K562 (cell line): ENCODE measurements around the gene DAZAP1. TPM values are rescaled to one million over a fixed set of nuclear protein-coding genes. Genes with fewer than 3 reads are reported as not detected.
A peak's percentile ranks its signal among the peaks of the same experiment; 100 is the strongest.

Source experiments
- ATAC-seq: fragments of 200-7000 bp; cut with Tn5 transposase; 3 replicates; pipeline ENCODE4 v1.9.1; 2020; ENCODE audit warnings: moderate library complexity
- BruUV-seq: library from RNA; stranded (reverse); fragments of 400-500 nt; replicated peaks from 2 replicates; lab custom pipeline; 2021; lab: Mats Ljungman, UMichigan
- CTCF ChIA-PET: fragments of 300-600 bp; formaldehyde crosslinking; extraction: SDS; loops from one replicate; lab custom pipeline; 2021; ENCODE audit warnings: low intra/inter-chr PET ratio; lab: Yijun Ruan, JAX
- POLR2A ChIA-PET: fragments of 300-600, 350-650 bp; sonication (Branson Sonifier 250); formaldehyde crosslinking; extraction: SDS; loops from one replicate; lab custom pipeline; 2021; ENCODE audit warnings: antibody characterized with exemption, inconsistent platforms; lab: Yijun Ruan, JAX
- DNase-seq, 4 experiments: peaks; one replicate each; pipeline versions ENCODE4 v3.0.0 to v3.0.0-alpha.2; 2011 to 2018; ENCODE audit warnings: low spot score in 3 of 4, mixed read lengths in 3 of 4; ENCODE audit errors: extremely low read depth in 1 of 4
- FAIRE-seq: peaks from 2 replicates; lab custom pipeline; 2011; peaks lifted over from hg19 to GRCh38; lab: Jason Lieb, UNC
- H2AFZ ChIP-seq: 2 replicates; pipeline ENCODE4 v1.6.0; 2011; ENCODE audit warnings: low read depth, low read length, control low read depth, inconsistent platforms
- H3K27ac ChIP-seq: fragments of 200-600 bp; 3 replicates; pipeline ENCODE4 v1.8.0; 2011; ENCODE audit warnings: low read depth, mild to moderate bottlenecking, control low read depth, inconsistent platforms, low read length, moderate library complexity, mixed read lengths; ENCODE audit errors: extremely low read depth
- H3K27me3 ChIP-seq, 2 experiments: fragments of 300-600 bp in 1 of 2; 2 replicates in 1 of 2; 3 replicates in 1 of 2; pipeline versions ENCODE4 v1.6.0 to v1.8.0; 2011; ENCODE audit warnings: inconsistent platforms in 2 of 2, low read length in 2 of 2, mild to moderate bottlenecking in 1 of 2, mixed read lengths in 1 of 2, moderate library complexity in 1 of 2; ENCODE audit not compliant: control insufficient read depth in 2 of 2, insufficient read depth in 2 of 2
- H3K36me3 ChIP-seq: fragments of 300-600 bp; 3 replicates; pipeline ENCODE4 v1.8.0; 2011; ENCODE audit warnings: mild to moderate bottlenecking, low read length, inconsistent platforms; ENCODE audit not compliant: control insufficient read depth, insufficient read depth
- H3K4me1 ChIP-seq, 2 experiments: fragments of 200-600 bp in 1 of 2; replicated peaks in 1 of 2; 2 replicates in 1 of 2; 3 replicates in 1 of 2; pipeline versions ENCODE4 v1.5.1 to v1.8.0; 2011; ENCODE audit warnings: inconsistent platforms in 2 of 2, low read length in 2 of 2, mild to moderate bottlenecking in 1 of 2, mixed read lengths in 1 of 2, moderate library complexity in 1 of 2; ENCODE audit not compliant: control insufficient read depth in 2 of 2, insufficient read depth in 2 of 2
- H3K4me2 ChIP-seq: 2 replicates; pipeline ENCODE4 v1.6.1; 2011; ENCODE audit warnings: low read length, control low read depth, inconsistent platforms, mixed read lengths; ENCODE audit not compliant: insufficient read depth
- H3K4me3 ChIP-seq: fragments of 200-600 bp; sonication (generic), shearing (Covaris generic); 2 replicates; pipeline ENCODE4 v1.5.1; 2016; ENCODE audit warnings: control low read depth, inconsistent platforms
- H3K79me2 ChIP-seq: fragments of 200-600 bp; 3 replicates; pipeline ENCODE4 v1.8.0; 2011; ENCODE audit warnings: low read length, inconsistent platforms; ENCODE audit not compliant: control insufficient read depth, insufficient read depth
- H3K9ac ChIP-seq, 2 experiments: 2 replicates each; pipeline versions ENCODE4 v1.6.0 to v1.6.1; 2011; ENCODE audit warnings: low read depth in 2 of 2, low read length in 2 of 2, control low read depth in 1 of 2, inconsistent platforms in 1 of 2, mild to moderate bottlenecking in 1 of 2, mixed read lengths in 1 of 2; ENCODE audit not compliant: insufficient read depth in 1 of 2
- H3K9me1 ChIP-seq: one replicate; pipeline ENCODE4 v1.6.0; 2011; ENCODE audit warnings: inconsistent platforms, mild to moderate bottlenecking, low read length, moderate library complexity; ENCODE audit not compliant: control insufficient read depth, insufficient read depth
- H3K9me3 ChIP-seq: replicated peaks from 2 replicates; pipeline ENCODE4 v1.5.1; 2011; ENCODE audit warnings: low read depth, low read length, inconsistent platforms; ENCODE audit not compliant: control insufficient read depth, insufficient read depth
- H4K20me1 ChIP-seq: replicated peaks from 2 replicates; pipeline ENCODE4 v1.6.1; 2011; ENCODE audit warnings: low read length, inconsistent platforms, mixed read lengths; ENCODE audit not compliant: control insufficient read depth, insufficient read depth
- ATF3 ChIP-seq, 2 experiments: fragments of 450-650 bp in 1 of 2; sonication (generic) in 1 of 2; formaldehyde crosslinking in 1 of 2; IDR thresholded peaks in 1 of 2; conservative IDR thresholded peaks in 1 of 2; 2 replicates each; pipeline versions ENCODE4 v1.6.1 to v1.8.1; 2016 to 2023; ENCODE audit warnings: mild to moderate bottlenecking in 2 of 2, moderate library complexity in 2 of 2, inconsistent platforms in 1 of 2, missing genetic modification reagents in 1 of 2
- FOSL1 ChIP-seq: fragments of 200-800 bp; sonication (Bioruptor generic); conservative IDR thresholded peaks from 2 replicates; pipeline ENCODE4 v1.6.1; 2016; ENCODE audit warnings: missing genetic modification characterization, missing compliant biosample characterization
- HDGF ChIP-seq: fragments of 450-650 bp; IDR thresholded peaks from 2 replicates; pipeline ENCODE4 v1.6.1; 2016
- JUN ChIP-seq, 2 experiments: sonication (generic) in 1 of 2; formaldehyde crosslinking in 1 of 2; IDR thresholded peaks; 2 replicates each; pipeline versions ENCODE4 v1.6.1 to v1.8.0; 2012 to 2022; ENCODE audit warnings: borderline replicate concordance in 2 of 2, mild to moderate bottlenecking in 2 of 2, improper control_type of control experiment in 1 of 2, low read depth in 1 of 2, low read length in 1 of 2, missing genetic modification reagents in 1 of 2
- KDM2B ChIP-seq: fragments of 250-450 bp; sonication (Bioruptor Pico); IDR thresholded peaks from 2 replicates; pipeline ENCODE4 v1.8.0; 2021; ENCODE audit warnings: mild to moderate bottlenecking, moderate library complexity
- NFIC ChIP-seq: fragments of 450-650 bp; IDR thresholded peaks from 2 replicates; pipeline ENCODE4 v1.6.1; 2017; ENCODE audit warnings: mild to moderate bottlenecking, inconsistent platforms
- NFYB ChIP-seq: IDR thresholded peaks from 2 replicates; pipeline ENCODE4 v1.6.1; 2011; ENCODE audit warnings: mild to moderate bottlenecking, moderate library complexity; ENCODE audit not compliant: insufficient read length; ENCODE audit errors: extremely low read depth
- POLR2G ChIP-seq: fragments of 200-400 bp; formaldehyde crosslinking; IDR thresholded peaks from 2 replicates; pipeline ENCODE4 v1.6.1; 2017; ENCODE audit warnings: low read depth, mild to moderate bottlenecking, antibody characterized with exemption, low read length, moderate library complexity
- RB1 ChIP-seq: fragments of 450-650 bp; IDR thresholded peaks from 2 replicates; pipeline ENCODE4 v1.6.1; 2017; ENCODE audit warnings: low read depth, mild to moderate bottlenecking
- SREBF1 ChIP-seq: fragments of 150-350 bp; IDR thresholded peaks from 2 replicates; pipeline ENCODE4 v1.6.1; 2014; ENCODE audit warnings: antibody characterized with exemption, low read depth, low read length, borderline replicate concordance
- ZNF133 ChIP-seq: fragments of 250-450 bp; sonication (Bioruptor Pico); IDR thresholded peaks from 2 replicates; pipeline ENCODE4 v1.4.0; 2020; ENCODE audit warnings: mild to moderate bottlenecking
- WGBS: fragments of 100-300 bp; shearing (Covaris generic); methylation state at CpG from one replicate; pipeline ENCODE4 v1.1.6; 2016; ENCODE audit warnings: low coverage, mixed read lengths; ENCODE audit not compliant: insufficient coverage; ENCODE audit errors: missing lambda C conversion rate; 5-methylcytosine and 5-hydroxymethylcytosine counted together
- in situ Hi-C: fragments of 300-500 bp; cut with MboI; formaldehyde crosslinking; loops from 4 replicates; pipeline ENCODE4 v1.15.0; 2018; ENCODE audit warnings: inconsistent platforms, mixed read lengths
- intact Hi-C: fragments of 100-400 bp; cut with micrococcal nuclease; formaldehyde crosslinking; loops from 2 replicates; pipeline ENCODE4 v1.14.2; 2022
- polyA plus RNA-seq, 8 experiments: library from polyadenylated mRNA; depleted of rRNA in 4 of 8; stranded (reverse) in 5 of 8; unstranded in 3 of 8; fragments of >200 nt; fragmentation: Nextera tagmentation in 2 of 8; fragmentation: Illumina TruSeq in 1 of 8; extraction: Ambion mirVana in 2 of 8; extraction: Trizol in 1 of 8; gene quantifications; 2 replicates each; pipeline versions ENCODE4 v1.2.1 to v1.2.3, GENCODE V29; 2011 to 2014; ENCODE audit warnings: inconsistent platforms in 1 of 8, missing spikeins in 1 of 8
- total RNA-seq, 7 experiments: library from RNA; depleted of rRNA in 6 of 7; stranded (reverse); fragments of >200 nt in 6 of 7; fragmentation: Illumina TruSeq in 2 of 7; extraction: Trizol in 2 of 7; gene quantifications; 2 replicates each; pipeline versions ENCODE4 v1.2.1 to v1.2.3, GENCODE V29; 2011 to 2021; ENCODE audit warnings: low replicate concordance in 1 of 7

Gene DAZAP1
- total and polyA plus RNA-seq, 9 of the 15 experiments (the other 6 are each of a cell fraction or from before 2014, with no cell fraction given), result 10.8 to 289 (median 142) TPM

- TF ChIP-seq JUN (IDR thresholded peaks at IDR 0.05; ENCODE audit: borderline replicate concordance, low read depth, low read length) (peak; percentile 33; the same call in 1 of the 2 replicates), JUN (CRISPR knock-in tag; IDR thresholded peaks at IDR 0.05; ENCODE audit: borderline replicate concordance) (no peak), NFYB (no peak), NFIC (peak; percentile 97), ATF3 (IDR thresholded peaks at IDR 0.05) (peak; percentile 88), ATF3 (CRISPR knock-in tag; conservative IDR thresholded peaks at IDR 0.05) (no peak), RB1 (no peak)
Measured at GRCh38 chr19:1361601-1362386, 45.6 kb upstream of the DAZAP1 start (continued).

DNA sequence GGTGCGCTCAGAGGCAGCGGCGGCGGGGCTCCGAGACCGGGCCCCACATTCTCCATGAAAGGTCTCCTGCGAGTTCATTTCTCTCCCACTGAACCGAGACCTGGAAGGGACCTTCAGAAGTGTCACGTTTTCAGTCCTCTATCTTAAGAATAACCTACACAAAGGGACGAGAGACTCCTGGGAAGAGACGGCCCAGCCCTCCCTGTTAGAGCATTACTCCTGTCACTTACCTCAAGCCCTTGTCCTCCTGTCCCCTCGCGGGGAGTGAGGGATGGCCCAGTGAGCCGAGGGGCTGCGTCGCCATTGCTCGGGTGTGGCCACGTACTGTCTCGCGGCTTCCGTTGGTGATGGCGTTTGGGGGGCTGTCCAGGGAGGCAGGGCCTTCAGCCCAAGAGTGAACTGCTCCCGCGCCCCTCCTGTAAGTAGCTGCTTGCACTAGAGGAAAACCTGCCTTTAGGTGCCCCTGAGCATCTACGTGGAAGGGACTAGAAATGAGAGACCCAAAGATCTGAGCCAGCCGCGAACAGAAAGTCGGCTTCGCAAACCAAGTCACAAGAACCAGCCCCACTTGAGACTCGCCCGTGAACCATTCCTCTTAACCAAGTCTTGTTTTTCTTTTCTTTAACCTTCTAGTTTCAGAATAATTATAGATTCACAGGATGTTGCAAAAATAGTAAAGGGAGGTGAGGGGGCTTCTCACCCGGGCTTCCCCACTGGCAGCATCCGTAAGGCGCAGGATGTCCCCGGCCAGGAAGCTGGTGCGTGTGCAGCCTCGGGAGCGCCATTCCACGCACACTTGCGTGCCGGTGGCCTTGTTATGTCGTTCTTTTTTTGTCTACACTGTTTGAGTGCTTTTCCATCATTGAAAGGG is 44.8 kb upstream of the DAZAP1 start:
- ATAC-seq (no peak), DNase-seq (no peak), FAIRE-seq (no peak)
- peaks cover 4% of the 10 kb centered on the region; the same call in 1 of the 2 replicates for H4K20me1 ChIP-seq
- ChIA-PET POLR2A (no interaction called here), CTCF (no interaction called here)
- intact Hi-C loops (no loop called here), in situ Hi-C loops (no loop called here)
- 92% methylated on average over 38 of the region's 42 CpGs for WGBS
- no peaks in the 10 kb centered on the region for H3K27me3 ChIP-seq
- no peak overlapping the region for H3K4me2 ChIP-seq
- no peak overlapping the region for H3K4me3 ChIP-seq
- no TSS peak for BruUV-seq
- H3K9me3 ChIP-seq, result no peaks in the 10 kb centered on the region
- peaks cover 98% of the 10 kb centered on the region for H3K36me3 ChIP-seq
- no peak overlapping the region for H3K27ac ChIP-seq
- no peak overlapping the region for H2AFZ ChIP-seq
- H3K79me2 ChIP-seq, result no peaks in the 10 kb centered on the region
- H3K9ac ChIP-seq, result no peak overlapping the region
- TF ChIP-seq POLR2G, result 0 out of 2 replicates have a peak, but pooled peaks have one; percentile 26
- no peak for TF ChIP-seq SREBF1
- no peak for TF ChIP-seq HDGF
- TF ChIP-seq KDM2B (CRISPR knock-in tag), result no peak
- TF ChIP-seq FOSL1 (tag), result no peak
- TF ChIP-seq ZNF133 (CRISPR knock-in tag), result no peak
- no peaks in the 10 kb centered on the region for H3K9me1 ChIP-seq
- H3K4me1 ChIP-seq, result peaks cover 12 to 47% of the 10 kb centered on the region in 2 experiments
